DOHH2 (cell line): Measurements from ENCODE around the gene PTPDC1.

Experiments used
- EZH2phosphoT487 ChIP-seq: fragments of 200-600 bp; sonication (generic); IDR thresholded peaks from 2 replicates; pipeline ENCODE4 v1.6.1; 2017; ENCODE audit warnings: borderline replicate concordance, mild to moderate bottlenecking, antibody characterized with exemption, low read length, moderate library complexity, mixed read lengths
- TF ChIP-seq, protein P1 (sequence below): fragments of 200-600 bp; sonication (generic); IDR thresholded peaks from one replicate; pipeline ENCODE4 v1.5.1; 2014; ENCODE audit warnings: antibody characterized with exemption, mild to moderate bottlenecking, low read depth, low read length; ENCODE audit not compliant: poor library complexity, severe bottlenecking

DNA sequence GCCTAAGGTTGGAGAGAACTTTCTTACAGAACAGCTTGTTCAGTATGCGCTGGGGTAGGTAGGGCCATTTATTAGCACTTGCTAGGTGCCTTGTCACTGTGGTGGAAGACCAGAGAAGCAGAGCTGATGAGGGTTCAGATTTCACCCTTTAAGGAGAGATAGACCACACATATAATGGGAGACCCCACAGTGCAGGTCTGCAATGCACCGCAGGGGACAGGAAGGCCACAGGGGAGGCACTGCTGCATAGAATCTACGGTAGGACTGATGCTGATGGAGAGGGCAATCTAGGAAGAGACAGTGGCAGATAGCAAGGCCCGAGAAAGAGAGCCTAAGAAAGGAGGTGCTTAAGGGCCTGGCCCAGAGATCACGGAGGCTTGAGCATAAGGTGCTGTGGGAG lies 64.2 kb downstream of the PTPDC1 start:
- TF ChIP-seq, protein P1, sequence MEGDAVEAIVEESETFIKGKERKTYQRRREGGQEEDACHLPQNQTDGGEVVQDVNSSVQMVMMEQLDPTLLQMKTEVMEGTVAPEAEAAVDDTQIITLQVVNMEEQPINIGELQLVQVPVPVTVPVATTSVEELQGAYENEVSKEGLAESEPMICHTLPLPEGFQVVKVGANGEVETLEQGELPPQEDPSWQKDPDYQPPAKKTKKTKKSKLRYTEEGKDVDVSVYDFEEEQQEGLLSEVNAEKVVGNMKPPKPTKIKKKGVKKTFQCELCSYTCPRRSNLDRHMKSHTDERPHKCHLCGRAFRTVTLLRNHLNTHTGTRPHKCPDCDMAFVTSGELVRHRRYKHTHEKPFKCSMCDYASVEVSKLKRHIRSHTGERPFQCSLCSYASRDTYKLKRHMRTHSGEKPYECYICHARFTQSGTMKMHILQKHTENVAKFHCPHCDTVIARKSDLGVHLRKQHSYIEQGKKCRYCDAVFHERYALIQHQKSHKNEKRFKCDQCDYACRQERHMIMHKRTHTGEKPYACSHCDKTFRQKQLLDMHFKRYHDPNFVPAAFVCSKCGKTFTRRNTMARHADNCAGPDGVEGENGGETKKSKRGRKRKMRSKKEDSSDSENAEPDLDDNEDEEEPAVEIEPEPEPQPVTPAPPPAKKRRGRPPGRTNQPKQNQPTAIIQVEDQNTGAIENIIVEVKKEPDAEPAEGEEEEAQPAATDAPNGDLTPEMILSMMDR = no peak
- no peak for TF ChIP-seq EZH2phosphoT487
